Measurements from ENCODE around the gene ALPK1.

The ALPK1 gene

GRCh38 chr4:112361181-112361791, 64.1 kb downstream of the ALPK1 start:
- TF ChIP-seq REST (IDR thresholded peaks at IDR 0.05; ENCODE audit: insufficient read depth in 1 of 2, low read depth in 2 of 2, low read length in 2 of 2) (no peak), TAF1 (IDR thresholded peaks at IDR 0.05; ENCODE audit: borderline replicate concordance, insufficient read depth, low read length) (no peak)

- TF ChIP-seq POLR2AphosphoS5 (IDR thresholded peaks at IDR 0.05; ENCODE audit: low read depth, low read length) (no peak), REST (IDR thresholded peaks at IDR 0.05; ENCODE audit: insufficient read depth in 1 of 2, low read depth in 2 of 2, low read length in 2 of 2) (no peak), SIN3A (IDR thresholded peaks at IDR 0.05; ENCODE audit: borderline replicate concordance, insufficient read depth, low read length) (no peak), TAF1 (IDR thresholded peaks at IDR 0.05; ENCODE audit: borderline replicate concordance, insufficient read depth, low read length) (no peak), FOXP2 (optimal IDR thresholded peaks at IDR 0.05; ENCODE audit: borderline replicate concordance, extremely low read depth, extremely low read length, insufficient read depth) (no peak)
Observed at GRCh38 chr4:112370466-112370865, 73.3 kb downstream of the ALPK1 start.

GRCh38 chr4:112371361-112371760, 74.2 kb downstream of the ALPK1 start:
- no peak for TF ChIP-seq TAF1 (IDR thresholded peaks at IDR 0.05; ENCODE audit: borderline replicate concordance, insufficient read depth, low read length)
- TF ChIP-seq REST (IDR thresholded peaks at IDR 0.05; ENCODE audit: insufficient read depth in 1 of 2, low read depth in 2 of 2, low read length in 2 of 2), result no peak
- TF ChIP-seq POLR2AphosphoS5 (IDR thresholded peaks at IDR 0.05; ENCODE audit: low read depth, low read length), result no peak
- no peak for TF ChIP-seq SIN3A (IDR thresholded peaks at IDR 0.05; ENCODE audit: borderline replicate concordance, insufficient read depth, low read length)
- TF ChIP-seq FOXP2 (optimal IDR thresholded peaks at IDR 0.05; ENCODE audit: borderline replicate concordance, extremely low read depth, extremely low read length, insufficient read depth), result no peak

GRCh38 chr4:112374850-112375249, 77.7 kb downstream of the ALPK1 start:
- no peak for TF ChIP-seq FOXP2 (optimal IDR thresholded peaks at IDR 0.05; ENCODE audit: borderline replicate concordance, extremely low read depth, extremely low read length, insufficient read depth)
- TF ChIP-seq POLR2AphosphoS5 (IDR thresholded peaks at IDR 0.05; ENCODE audit: low read depth, low read length), result no peak
- TF ChIP-seq SIN3A (IDR thresholded peaks at IDR 0.05; ENCODE audit: borderline replicate concordance, insufficient read depth, low read length), result no peak
- TF ChIP-seq REST (IDR thresholded peaks at IDR 0.05; ENCODE audit: insufficient read depth in 1 of 2, low read depth in 2 of 2, low read length in 2 of 2), result no peak

- no peak for TF ChIP-seq TAF1 (IDR thresholded peaks at IDR 0.05; ENCODE audit: borderline replicate concordance, insufficient read depth, low read length)
- no peak for TF ChIP-seq SIN3A (IDR thresholded peaks at IDR 0.05; ENCODE audit: borderline replicate concordance, insufficient read depth, low read length)
- TF ChIP-seq FOXP2 (optimal IDR thresholded peaks at IDR 0.05; ENCODE audit: borderline replicate concordance, extremely low read depth, extremely low read length, insufficient read depth), result no peak
- no peak for TF ChIP-seq REST (IDR thresholded peaks at IDR 0.05; ENCODE audit: insufficient read depth in 1 of 2, low read depth in 2 of 2, low read length in 2 of 2)
- TF ChIP-seq POLR2AphosphoS5 (IDR thresholded peaks at IDR 0.05; ENCODE audit: low read depth, low read length), result no peak
Observed at GRCh38 chr4:112377171-112377570, 80.0 kb downstream of the ALPK1 start.
